HepG2 (cell line): Measurements from ENCODE around the gene SP3. TPM values are rescaled to one million over a fixed set of nuclear protein-coding genes. Genes with fewer than 3 reads are reported as not detected.

Experiments
- BRD4 ChIP-seq: sonication (generic); formaldehyde crosslinking; IDR thresholded peaks from 2 replicates; pipeline ENCODE4 v1.4.0; 2020; ENCODE audit warnings: missing genetic modification reagents
- DMTF1 ChIP-seq: sonication (generic); formaldehyde crosslinking; IDR thresholded peaks from 2 replicates; pipeline ENCODE4 v1.4.0; 2020; ENCODE audit warnings: mild to moderate bottlenecking, missing genetic modification reagents
- GATA4 ChIP-seq: sonication (generic); IDR thresholded peaks from 2 replicates; pipeline ENCODE4 v1.6.1; 2016; ENCODE audit warnings: antibody characterized with exemption, low read depth, borderline replicate concordance
- GPBP1L1 ChIP-seq: sonication (generic); formaldehyde crosslinking; IDR thresholded peaks from 2 replicates; pipeline ENCODE4 v1.5.0; 2020; ENCODE audit warnings: mild to moderate bottlenecking, missing genetic modification reagents
- MIER2 ChIP-seq: IDR thresholded peaks from 2 replicates; pipeline ENCODE4 v1.6.1; 2016; ENCODE audit warnings: missing biosample characterization, missing genetic modification reagents
- NAIF1 ChIP-seq: sonication (generic); formaldehyde crosslinking; IDR thresholded peaks from 2 replicates; pipeline ENCODE4 v1.5.0; 2020; ENCODE audit warnings: mild to moderate bottlenecking, missing genetic modification reagents, borderline replicate concordance
- NR1H2 ChIP-seq: sonication (generic); formaldehyde crosslinking; IDR thresholded peaks from 2 replicates; pipeline ENCODE4 v1.8.1; 2022; ENCODE audit warnings: low read depth, missing genetic modification reagents, borderline replicate concordance
- PPARG ChIP-seq: conservative IDR thresholded peaks from 2 replicates; pipeline ENCODE4 v1.6.1; 2016; ENCODE audit warnings: missing biosample characterization, missing genetic modification reagents
- REL ChIP-seq: sonication (generic); formaldehyde crosslinking; conservative IDR thresholded peaks from 2 replicates; pipeline ENCODE4 v1.8.0; 2022; ENCODE audit warnings: mild to moderate bottlenecking, missing genetic modification reagents, moderate library complexity
- SP1 ChIP-seq, 2 experiments: fragments of 450-650 bp in 1 of 2; sonication (generic) in 1 of 2; formaldehyde crosslinking in 1 of 2; IDR thresholded peaks; 2 replicates each; pipeline versions ENCODE4 v1.4.0 to v1.6.1; 2016 to 2020; ENCODE audit warnings: missing genetic modification reagents in 1 of 2
- ZNF143 ChIP-seq: sonication (generic); formaldehyde crosslinking; IDR thresholded peaks from 2 replicates; pipeline ENCODE4 v1.4.0; 2020; ENCODE audit warnings: missing genetic modification reagents
- ZNF33B ChIP-seq: sonication (generic); formaldehyde crosslinking; IDR thresholded peaks from 2 replicates; pipeline ENCODE4 v1.5.1; 2020; ENCODE audit warnings: mild to moderate bottlenecking, missing genetic modification reagents
- ZNF512 ChIP-seq: sonication (generic); formaldehyde crosslinking; IDR thresholded peaks from 2 replicates; pipeline ENCODE4 v1.4.0; 2020; ENCODE audit warnings: mild to moderate bottlenecking, missing genetic modification reagents
- ZNF644 ChIP-seq: IDR thresholded peaks from 2 replicates; pipeline ENCODE4 v1.6.1; 2016; ENCODE audit warnings: low read depth
- ZNF781 ChIP-seq: sonication (generic); formaldehyde crosslinking; IDR thresholded peaks from 2 replicates; pipeline ENCODE4 v1.5.1; 2020; ENCODE audit warnings: borderline replicate concordance, mild to moderate bottlenecking, missing genetic modification reagents; ENCODE audit errors: not compliant biosample characterization
- polyA plus RNA-seq, 8 experiments: library from polyadenylated mRNA; depleted of rRNA in 3 of 8; stranded (reverse) in 7 of 8; unstranded in 1 of 8; fragments of >200 nt; fragmentation: Illumina TruSeq in 4 of 8; extraction: Trizol in 4 of 8; gene quantifications; 2 replicates each; pipeline versions ENCODE4 v1.2.1 to v1.2.3, GENCODE V29; 2011 to 2016; ENCODE audit warnings: low read depth in 4 of 8, missing spikeins in 1 of 8, mixed read lengths in 1 of 8; ENCODE audit not compliant: insufficient read depth in 1 of 8
- total RNA-seq, 5 experiments: library from RNA; depleted of rRNA; stranded (reverse); fragments of >200 nt; fragmentation: Illumina TruSeq; extraction: Trizol; gene quantifications; 2 replicates each; pipeline ENCODE4 v1.2.3, GENCODE V29; 2016; ENCODE audit warnings: low read depth in 1 of 5
- TF ChIP-seq, protein P1 (sequence below): IDR thresholded peaks from 2 replicates; pipeline ENCODE4 v1.6.1; 2016; ENCODE audit warnings: mild to moderate bottlenecking
- TF ChIP-seq, protein P2 (sequence below): sonication (generic); formaldehyde crosslinking; IDR thresholded peaks from 2 replicates; pipeline ENCODE4 v1.9.0; 2022; ENCODE audit warnings: missing genetic modification reagents, mild to moderate bottlenecking, borderline replicate concordance
- TF ChIP-seq, protein P3 (sequence below): sonication (generic); formaldehyde crosslinking; IDR thresholded peaks from 2 replicates; pipeline ENCODE4 v1.5.1; 2020; ENCODE audit warnings: missing genetic modification reagents, mild to moderate bottlenecking, borderline replicate concordance

SP3 gene
- total and polyA plus RNA-seq, 2 of the 13 experiments (the other 11 are each of a cell fraction or from before 2014, with no cell fraction given) = 57.3 to 132 TPM

DNA sequence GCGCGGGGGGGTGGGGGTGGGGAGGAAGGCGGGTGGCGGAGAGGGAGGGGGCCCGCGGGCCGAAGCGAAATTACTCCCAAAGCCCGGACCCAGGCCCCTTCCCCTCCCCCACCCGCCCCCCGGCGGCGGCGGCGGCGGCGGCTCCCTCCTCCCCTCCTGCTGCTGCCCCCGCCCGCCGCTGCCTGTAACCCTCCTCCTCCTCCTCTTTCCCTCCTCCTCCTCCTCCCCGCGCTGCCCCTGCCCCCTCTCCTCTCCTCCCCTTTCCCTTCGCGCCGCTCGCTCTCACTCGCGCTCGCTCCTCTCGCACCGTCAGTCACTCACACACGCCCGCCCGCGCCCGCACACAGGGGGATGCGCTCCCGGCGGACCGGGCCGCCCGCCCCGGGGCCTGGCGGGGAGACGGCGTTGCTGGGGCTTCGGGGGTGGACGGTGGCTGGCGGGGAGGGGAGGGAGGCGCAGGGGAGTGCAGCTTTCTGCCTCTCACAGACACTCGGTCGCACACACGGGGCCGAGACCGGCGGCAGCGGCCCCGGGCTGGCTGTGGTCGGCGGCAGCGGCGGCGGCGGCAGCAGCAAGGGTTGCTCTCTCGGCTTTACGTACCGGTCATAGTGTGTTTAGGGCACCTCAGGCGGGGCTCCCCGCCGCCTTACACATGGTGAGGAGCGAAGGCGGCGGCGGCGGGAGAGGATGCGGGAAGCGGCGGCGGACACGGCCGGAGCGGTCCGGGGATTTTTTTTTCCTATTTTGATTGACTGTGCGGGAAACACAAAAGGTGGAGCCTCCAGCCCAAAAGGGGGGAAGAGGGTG is 405 bp downstream of the SP3 start (continued):
- TF ChIP-seq, protein P1, sequence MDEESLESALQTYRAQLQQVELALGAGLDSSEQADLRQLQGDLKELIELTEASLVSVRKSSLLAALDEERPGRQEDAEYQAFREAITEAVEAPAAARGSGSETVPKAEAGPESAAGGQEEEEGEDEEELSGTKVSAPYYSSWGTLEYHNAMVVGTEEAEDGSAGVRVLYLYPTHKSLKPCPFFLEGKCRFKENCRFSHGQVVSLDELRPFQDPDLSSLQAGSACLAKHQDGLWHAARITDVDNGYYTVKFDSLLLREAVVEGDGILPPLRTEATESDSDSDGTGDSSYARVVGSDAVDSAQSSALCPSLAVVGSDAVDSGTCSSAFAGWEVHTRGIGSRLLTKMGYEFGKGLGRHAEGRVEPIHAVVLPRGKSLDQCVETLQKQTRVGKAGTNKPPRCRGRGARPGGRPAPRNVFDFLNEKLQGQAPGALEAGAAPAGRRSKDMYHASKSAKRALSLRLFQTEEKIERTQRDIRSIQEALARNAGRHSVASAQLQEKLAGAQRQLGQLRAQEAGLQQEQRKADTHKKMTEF (CRISPR knock-in tag) = no peak
- TF ChIP-seq ZNF512 (CRISPR knock-in tag) (no peak), NAIF1 (CRISPR knock-in tag) (no peak), GPBP1L1 (no peak), MIER2 (CRISPR knock-in tag) (no peak), ZNF33B (CRISPR knock-in tag) (0 out of 2 replicates have a peak, but pooled peaks have one; percentile 75), PPARG (no peak), NR1H2 (CRISPR knock-in tag) (no peak), DMTF1 (no peak), REL (no peak; the same call in 1 of the 2 replicates), ZNF644 (CRISPR knock-in tag) (no peak), SP1 (IDR thresholded peaks at IDR 0.05) (no peak), SP1 (CRISPR knock-in tag; IDR thresholded peaks at IDR 0.05) (no peak; the same call in 1 of the 2 replicates), BRD4 (CRISPR knock-in tag) (0 out of 2 replicates have a peak, but pooled peaks have one; percentile 12), ZNF143 (CRISPR knock-in tag) (no peak), GATA4 (peak; percentile 27; the same call in 1 of the 2 replicates), ZNF781 (CRISPR knock-in tag) (no peak)
- TF ChIP-seq, protein P2, sequence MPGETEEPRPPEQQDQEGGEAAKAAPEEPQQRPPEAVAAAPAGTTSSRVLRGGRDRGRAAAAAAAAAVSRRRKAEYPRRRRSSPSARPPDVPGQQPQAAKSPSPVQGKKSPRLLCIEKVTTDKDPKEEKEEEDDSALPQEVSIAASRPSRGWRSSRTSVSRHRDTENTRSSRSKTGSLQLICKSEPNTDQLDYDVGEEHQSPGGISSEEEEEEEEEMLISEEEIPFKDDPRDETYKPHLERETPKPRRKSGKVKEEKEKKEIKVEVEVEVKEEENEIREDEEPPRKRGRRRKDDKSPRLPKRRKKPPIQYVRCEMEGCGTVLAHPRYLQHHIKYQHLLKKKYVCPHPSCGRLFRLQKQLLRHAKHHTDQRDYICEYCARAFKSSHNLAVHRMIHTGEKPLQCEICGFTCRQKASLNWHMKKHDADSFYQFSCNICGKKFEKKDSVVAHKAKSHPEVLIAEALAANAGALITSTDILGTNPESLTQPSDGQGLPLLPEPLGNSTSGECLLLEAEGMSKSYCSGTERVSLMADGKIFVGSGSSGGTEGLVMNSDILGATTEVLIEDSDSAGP (CRISPR knock-in tag) = no peak
- TF ChIP-seq, protein P3, sequence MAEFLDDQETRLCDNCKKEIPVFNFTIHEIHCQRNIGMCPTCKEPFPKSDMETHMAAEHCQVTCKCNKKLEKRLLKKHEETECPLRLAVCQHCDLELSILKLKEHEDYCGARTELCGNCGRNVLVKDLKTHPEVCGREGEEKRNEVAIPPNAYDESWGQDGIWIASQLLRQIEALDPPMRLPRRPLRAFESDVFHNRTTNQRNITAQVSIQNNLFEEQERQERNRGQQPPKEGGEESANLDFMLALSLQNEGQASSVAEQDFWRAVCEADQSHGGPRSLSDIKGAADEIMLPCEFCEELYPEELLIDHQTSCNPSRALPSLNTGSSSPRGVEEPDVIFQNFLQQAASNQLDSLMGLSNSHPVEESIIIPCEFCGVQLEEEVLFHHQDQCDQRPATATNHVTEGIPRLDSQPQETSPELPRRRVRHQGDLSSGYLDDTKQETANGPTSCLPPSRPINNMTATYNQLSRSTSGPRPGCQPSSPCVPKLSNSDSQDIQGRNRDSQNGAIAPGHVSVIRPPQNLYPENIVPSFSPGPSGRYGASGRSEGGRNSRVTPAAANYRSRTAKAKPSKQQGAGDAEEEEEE (CRISPR knock-in tag) = no peak
